Islet of Langerhans (tissue), 1 donor: ENCODE data around the gene LRRC4B.

Source experiments
- FAIRE-seq: peaks from one replicate; lab custom pipeline; 2011; peaks lifted over from hg19 to GRCh38; lab: Jason Lieb, UNC

Gene LRRC4B

DNA sequence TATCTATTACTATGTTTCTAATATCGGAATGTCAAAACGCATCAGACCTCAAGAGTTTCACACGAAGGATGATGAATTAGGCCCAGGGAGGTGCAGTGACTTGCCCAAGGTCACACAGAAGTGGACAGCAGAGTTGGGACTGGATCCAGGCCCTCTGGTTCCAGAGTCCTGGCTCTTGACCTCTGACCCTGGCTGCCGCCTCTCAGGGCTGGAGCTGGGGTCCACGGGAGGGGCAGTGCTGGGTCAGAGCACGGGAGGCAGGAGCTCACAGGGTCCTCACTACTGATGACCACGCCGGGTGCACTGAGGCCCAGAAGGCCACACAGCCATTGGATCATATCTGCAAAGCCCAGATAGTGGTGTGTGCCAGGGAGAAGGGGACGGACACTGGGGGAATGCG lies 45.4 kb downstream of the LRRC4B start:
- no peak for FAIRE-seq

- FAIRE-seq, result no peak
These were observed 47.3 kb downstream of the LRRC4B start for GRCh38 chr19:50520822-50521465.

DNA sequence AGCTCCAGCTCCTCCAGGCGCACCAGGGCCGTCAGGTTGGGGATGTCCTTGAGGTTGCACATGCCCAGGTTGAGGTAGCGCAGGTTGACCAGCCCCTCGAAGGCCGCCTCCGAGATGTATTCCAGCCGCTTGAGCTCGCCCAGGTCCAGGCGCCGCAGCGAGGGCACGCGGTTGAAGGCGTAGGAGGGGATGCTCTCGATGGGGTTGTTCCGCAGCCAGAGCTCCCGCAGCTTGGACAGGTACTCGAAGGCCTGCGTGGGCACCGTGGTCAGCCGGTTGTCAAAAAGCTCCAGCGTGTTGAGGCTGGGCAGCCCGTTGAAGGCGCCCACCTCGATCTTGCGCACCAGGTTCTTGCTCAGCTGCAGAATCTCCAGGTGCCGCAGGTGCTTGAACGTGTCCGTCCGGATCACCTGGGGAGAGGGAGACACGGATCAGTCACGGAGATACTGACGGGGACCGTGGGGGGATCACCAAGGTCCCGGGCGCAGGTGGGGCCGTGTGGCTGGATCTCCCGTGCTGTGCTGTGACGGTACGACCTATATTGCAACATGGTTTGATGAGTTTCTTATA lies 49.1 kb downstream of the LRRC4B start:
- FAIRE-seq, result no peak

DNA sequence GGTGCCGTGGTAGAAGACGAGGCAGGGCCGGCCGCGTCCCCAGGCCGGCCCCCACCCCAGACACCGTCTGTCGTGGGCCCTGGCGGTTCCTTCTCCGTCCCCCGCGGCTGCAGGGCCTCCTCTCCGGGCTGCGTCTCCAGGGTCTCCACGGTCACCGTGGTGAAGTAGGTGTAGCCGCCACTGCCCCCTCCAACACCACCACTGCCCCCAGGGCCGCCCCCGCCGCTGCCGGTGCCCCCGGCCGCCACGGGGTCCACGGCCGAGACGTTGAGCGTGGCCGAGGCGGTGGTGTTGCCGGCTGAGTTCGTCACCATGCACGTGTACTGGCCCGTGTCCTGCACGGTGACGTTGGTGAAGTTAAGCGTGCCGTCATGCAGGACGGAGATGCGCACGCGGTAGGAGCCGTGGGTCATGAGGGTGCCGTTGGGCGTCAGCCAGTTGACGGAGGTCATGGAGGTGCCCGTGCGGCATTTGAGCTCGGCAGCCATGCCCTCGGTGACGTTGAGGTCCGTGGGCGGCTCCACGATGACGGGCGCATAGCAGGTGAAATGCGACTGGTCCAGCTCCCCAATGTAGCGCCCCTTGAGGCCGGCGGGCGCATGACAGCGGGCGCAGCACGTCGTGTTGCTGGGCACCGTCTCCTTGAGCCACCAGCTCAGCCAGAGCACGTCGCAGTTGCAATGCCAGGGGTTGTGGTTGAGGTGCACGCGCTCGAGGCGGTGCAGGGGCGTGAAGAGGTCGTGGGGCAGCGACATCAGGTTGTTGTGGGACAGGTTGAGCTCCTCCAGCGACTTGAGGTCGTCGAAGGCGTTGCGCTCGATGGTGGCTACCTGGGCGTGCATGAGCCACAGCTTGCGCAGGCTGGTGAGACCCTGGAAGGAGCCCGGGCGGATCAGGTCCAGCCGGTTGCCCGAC lies 49.9 kb downstream of the LRRC4B start:
- FAIRE-seq, result no peak

DNA sequence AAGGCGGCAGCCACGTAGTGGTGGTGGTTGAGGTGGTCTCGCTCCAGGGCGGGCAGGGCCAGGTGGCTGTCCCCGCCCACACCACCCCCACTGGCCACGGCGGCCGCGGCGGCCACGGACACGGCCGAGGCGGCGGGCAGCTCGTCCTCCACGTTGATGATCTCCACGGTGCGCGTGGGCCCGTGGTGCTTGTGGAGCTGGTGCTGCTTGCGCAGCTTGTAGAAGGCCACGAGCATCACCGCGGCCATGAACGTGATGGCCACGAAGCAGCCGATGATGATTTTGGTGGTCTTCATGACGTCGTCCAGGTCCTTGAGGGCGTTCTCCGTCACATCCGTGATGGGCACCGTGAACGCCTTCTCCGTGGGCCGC lies 50.5 kb downstream of the LRRC4B start:
- no peak for FAIRE-seq

- no peak for FAIRE-seq
These were observed 51.1 kb downstream of the LRRC4B start for GRCh38 chr19:50516964-50517703.

DNA sequence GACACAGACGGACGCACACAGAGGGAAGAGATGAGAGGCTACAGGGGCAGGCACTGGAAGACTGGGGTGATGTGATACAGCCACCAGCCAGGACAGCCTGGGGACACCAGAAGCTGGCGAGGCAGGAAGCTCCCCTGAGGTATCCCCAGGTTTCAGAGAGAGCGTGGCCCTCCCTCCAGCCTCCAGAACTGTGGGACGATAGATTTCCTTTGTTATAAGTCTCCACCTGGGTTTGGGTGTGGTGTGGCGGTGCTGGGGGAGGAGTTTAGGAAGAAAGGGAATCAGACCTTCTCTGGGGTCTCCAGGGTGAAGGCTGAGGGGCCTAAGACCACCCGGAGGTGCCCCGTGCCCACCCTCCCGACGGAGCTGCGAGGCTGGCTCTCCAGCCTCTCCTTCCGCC lies 51.8 kb downstream of the LRRC4B start:
- no peak for FAIRE-seq

- FAIRE-seq, result no peak
These were observed 53.1 kb downstream of the LRRC4B start for GRCh38 chr19:50515168-50515561.

DNA sequence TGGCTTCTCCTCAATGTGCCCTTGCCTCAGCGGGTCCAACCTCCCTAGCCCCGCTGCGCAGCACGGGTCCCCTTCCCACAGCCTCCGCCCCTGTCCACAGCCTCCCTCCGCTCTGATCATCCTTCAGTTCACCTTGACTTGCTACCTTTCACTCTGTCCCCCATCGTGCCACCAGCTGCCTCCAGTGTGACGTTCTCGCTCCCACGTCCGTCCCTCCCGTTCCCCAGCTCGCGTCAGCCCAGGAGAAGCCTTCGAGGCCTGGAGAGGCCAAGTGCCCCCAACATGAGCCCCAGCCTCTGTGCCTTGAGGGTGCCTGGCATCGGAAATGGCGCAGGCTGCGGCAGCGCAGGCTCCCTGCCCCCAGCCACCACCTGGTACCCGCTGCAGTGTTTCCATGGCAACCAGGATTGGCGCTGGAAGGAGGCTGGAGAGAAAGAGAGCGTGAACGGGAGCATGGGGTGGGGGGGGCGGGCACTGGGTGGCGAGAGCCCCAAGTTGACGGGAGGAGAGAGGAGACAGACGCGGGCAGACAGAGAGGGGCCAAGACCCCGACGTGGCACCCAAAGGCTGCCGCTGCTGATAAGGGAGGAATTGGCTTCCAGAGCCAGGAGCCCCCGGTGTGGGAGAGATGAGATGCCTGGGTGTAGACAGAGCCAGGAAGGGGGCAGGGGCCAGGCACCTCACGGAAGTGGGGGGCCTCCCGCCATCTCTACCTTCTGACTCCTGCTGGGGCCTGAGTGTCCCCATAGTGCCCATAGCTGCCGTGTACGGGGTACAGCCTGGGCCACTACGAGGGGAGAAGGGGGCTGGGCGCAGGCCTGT lies 53.7 kb downstream of the LRRC4B start:
- FAIRE-seq, result no peak

GRCh38 chr19:50513746-50514345 lies 54.4 kb downstream of the LRRC4B start, which contains the start of gene ASPDH:
Gene ASPDH (minus strand): TSS chr19:50513913. CDS start chr19:50513823, 90 bp downstream.
- no peak for FAIRE-seq

GRCh38 chr19:50512999-50513745 lies 55.1 kb downstream of the LRRC4B start:
- no peak for FAIRE-seq

DNA sequence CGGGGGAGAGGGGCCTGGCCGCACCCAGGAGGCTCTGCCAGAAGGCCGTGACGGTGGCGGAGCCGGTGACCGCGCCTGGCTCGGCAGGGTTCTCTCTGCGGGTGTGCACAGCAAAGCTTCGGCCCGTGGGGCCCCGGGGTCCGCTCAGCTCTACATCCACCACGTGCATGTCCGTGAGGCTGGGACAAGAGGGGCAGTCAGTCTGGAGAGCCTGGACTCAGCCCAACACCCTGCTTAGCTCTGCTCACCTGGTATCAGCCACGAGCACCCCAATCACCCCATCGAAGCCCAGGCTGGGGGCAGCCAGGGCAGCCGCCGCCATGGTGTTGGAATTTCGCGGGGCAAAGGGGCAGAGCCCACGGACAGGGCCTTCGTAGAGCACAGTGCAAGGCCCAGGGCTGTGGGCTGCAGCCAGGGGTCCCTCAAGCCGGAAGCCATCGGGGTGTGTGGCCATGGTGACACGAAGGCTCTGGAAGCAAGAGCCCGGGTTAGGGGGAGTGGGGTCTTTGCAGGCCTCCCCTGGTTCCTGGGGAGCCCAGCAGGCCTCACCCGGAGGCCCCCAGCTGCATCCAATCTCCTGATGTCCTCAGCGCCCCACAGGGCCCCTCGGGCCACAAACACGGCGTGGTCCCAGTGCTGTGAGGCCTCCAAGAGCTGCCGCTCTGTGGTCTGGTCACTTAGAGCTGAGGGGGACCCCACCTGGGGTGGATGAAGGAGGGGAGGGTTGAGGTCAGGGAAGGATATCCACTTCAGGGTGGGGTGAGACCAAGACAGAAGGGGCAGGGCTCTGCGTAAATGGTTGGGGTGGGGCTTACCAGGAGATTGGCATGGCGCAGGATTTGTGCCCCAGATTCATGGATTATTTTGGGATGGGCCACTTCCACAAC lies 55.9 kb downstream of the LRRC4B start:
- no peak for FAIRE-seq

DNA sequence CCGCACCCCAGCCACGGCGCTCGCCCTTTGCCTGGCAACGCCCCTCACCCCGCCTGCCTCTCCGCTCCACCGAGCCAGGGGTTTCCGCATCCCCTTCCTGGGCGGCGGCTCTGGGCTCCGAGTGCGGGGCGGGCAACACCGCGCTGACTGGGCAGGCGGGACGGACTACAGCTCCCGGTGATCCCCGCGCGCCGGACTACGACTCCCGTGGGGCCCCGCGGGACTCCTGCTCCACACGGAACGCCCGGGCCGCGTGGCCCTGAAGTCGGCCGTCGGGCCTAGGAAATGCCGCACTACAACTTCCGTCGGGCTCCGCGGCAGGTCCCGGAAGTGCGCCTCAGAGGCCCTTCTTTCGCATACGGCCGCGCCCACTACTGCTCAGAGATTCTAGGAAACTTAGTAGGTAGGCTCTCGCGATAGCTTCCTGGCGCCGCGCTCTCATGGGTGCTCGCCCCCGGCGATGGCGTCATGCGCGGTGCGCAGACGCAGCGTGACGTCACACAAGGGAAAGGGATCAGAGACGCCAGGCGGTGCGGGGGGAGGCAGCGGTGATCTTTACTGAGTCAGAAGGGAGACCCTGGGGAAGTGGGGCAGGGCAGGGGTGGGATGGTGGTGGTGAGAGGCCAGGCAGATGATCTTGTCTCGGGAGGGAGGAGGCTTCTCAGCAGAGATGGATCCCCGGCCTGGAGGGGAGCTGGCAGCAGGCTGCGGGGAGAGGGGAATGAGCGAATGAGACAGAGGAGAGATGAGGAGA lies 57.0 kb downstream of the LRRC4B start, which contains the start of gene JOSD2:
Gene JOSD2, minus strand, starts transcription at position 123 of the 754 bp plus-strand sequence. CDS start 760 bp downstream, outside the sequence.
- FAIRE-seq, result peak; percentile 94

DNA sequence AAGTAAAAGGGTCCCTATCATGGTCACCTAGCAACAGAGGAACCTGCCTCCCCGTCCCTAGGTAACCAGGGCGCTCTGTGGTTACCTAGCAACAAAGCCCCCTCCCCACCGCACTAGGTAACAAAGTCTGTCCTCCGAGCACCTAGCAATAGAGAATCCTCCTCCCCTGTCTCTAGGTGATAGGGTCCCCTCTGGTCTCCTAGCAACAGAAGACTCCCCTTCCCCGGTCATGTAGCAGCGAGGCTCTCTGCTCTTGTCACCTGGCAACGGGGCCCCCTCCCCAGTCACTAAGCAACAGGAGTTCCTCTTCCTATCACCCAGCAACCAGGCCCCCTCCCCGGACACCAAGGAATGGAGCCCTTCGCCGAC lies 57.6 kb downstream of the LRRC4B start:
- peak; percentile 82 for FAIRE-seq

DNA sequence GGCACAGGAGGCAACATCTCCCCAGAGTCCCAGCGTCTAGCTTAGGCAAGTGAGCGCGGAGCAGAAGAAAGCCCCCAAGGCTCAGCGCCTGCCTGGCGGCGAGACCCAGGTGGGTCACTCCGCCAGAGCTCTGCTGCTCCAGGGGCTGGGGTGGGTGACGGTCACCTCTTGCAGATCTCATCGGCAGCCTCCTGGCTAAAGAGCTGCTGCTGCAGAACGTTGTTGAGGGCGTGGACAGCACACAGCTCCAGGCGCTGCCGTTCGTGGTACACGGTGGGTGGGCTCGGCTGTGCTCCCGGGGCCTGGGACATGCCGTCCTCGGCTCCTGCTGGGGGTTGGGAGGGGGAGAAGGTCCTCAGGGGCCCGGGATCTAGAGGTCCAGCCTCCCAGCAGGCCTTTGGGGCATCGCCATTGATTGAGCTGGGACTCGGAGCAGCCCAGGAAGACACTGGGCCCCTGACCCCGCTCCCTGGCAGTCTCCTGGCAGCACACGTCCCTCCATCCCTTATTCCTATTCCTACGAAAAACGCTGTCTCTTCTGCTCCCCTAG lies 58.0 kb downstream of the LRRC4B start:
- no peak for FAIRE-seq

DNA sequence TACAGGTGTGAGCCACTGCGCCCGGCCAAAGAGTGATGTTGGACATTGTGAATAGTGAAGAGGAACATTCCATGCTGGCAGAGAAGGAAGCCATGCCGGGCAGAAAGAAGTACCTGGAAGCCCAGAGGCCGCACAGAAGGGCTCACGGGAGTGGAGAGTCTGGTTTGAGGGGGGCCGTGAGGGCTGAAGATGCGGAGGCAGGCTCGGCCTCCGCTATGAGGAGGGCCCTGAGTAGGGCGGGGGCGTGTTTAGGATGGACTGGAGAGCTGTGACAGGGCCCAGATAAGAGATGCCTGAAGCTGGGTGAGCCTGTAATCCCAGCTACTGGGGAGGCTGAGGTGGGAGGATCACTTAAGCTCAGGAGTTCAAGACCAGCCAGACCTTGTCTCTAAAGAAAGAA lies 58.9 kb downstream of the LRRC4B start:
- no peak for FAIRE-seq

DNA sequence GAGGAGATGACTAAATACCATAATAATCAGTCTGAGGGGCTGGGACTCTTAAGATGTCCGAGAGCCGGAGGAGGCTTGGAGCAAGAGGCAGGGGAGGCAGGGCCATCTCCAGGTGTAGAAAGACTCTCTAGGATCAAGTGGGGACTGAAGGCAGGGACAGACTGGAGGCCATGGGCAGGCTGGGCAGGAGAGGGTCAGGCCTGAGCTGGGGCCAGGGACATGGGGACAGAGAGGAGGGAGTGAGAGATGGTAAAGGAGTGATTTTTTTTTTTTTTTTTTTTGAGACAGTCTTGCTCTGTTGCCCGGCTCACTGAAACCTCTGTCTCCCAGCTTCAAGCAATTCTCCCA lies 59.4 kb downstream of the LRRC4B start:
- no peak for FAIRE-seq

DNA sequence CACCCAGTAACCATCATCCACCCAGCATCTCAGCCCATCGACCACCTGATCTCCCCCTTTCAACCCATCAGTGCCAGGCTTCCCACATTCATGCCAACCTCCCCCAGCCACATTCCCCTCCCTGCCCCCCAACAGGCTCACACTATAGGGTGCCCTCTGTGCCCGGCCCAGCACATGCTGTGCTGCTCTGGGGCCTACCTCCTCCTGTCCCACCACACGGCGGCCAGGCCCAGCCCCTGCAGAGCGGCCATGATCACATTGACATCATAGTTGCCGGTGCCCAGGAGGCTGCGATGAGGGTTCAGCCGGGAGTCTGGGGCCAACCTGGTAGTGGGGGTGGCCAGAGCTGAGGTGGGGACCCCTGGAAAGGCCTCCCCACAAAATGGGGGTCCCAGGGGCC lies 60.9 kb downstream of the LRRC4B start:
- FAIRE-seq, result no peak
